Activated T-cell treated with anti-CD3 and anti-CD28 coated beads, Interleukin-2, amount 50 U/mL, for 72 hours (primary cell): ENCODE data around the gene F12. TPM values are rescaled to one million over a fixed set of nuclear protein-coding genes. Genes with fewer than 3 reads are reported as not detected.

Experiments
- ATAC-seq, 2 donors: fragments of 150-1000 bp; cut with Tn5 transposase; replicated peaks in 1 of 2; 2 replicates each; pipeline ENCODE4 v1.10.0; 2021; ENCODE audit warnings: moderate library complexity in 2 of 2, mild to moderate bottlenecking in 1 of 2
- DNase-seq, 2 donors: peaks; one replicate each; pipeline ENCODE4 v3.0.0; 2021 to 2022; ENCODE audit warnings: mixed read lengths in 1 of 2
- H3K27ac Mint-ChIP-seq: one replicate; pipeline ENCODE4 v1.8.0; 2022; ENCODE audit warnings: mild to moderate bottlenecking, moderate library complexity, mixed read lengths
- H3K27me3 Mint-ChIP-seq: one replicate; pipeline ENCODE4 v1.8.0; 2022; ENCODE audit warnings: low read depth, mixed read lengths
- H3K36me3 Mint-ChIP-seq, 2 donors: one replicate each; pipeline ENCODE4 v1.8.0; 2022; ENCODE audit warnings: mixed read lengths in 2 of 2, mild to moderate bottlenecking in 1 of 2; ENCODE audit not compliant: insufficient read depth in 2 of 2
- H3K4me1 Mint-ChIP-seq: one replicate; pipeline ENCODE4 v1.8.0; 2022; ENCODE audit warnings: low read depth, mixed read lengths
- H3K4me3 Mint-ChIP-seq, 2 donors: one replicate each; pipeline ENCODE4 v1.8.0; 2022; ENCODE audit warnings: mild to moderate bottlenecking in 2 of 2, mixed read lengths in 2 of 2, moderate library complexity in 2 of 2
- H3K9me3 Mint-ChIP-seq, 2 donors: one replicate each; pipeline ENCODE4 v1.8.0; 2022; ENCODE audit warnings: mixed read lengths in 2 of 2
- total RNA-seq, 2 donors: library from RNA; stranded (reverse); gene quantifications; one replicate each; pipeline ENCODE4 v1.2.3, GENCODE V29; 2022

The F12 gene
- total RNA-seq, 2 donors from 2014 or later: 6.5 to 6.7 TPM

GRCh38 chr5:177443144-177443983, 34.0 kb upstream of the F12 start:
- Mint-ChIP-seq H3K9me3 (no peaks in the 10 kb centered on the region), H3K4me1 (peaks cover 67% of the 10 kb centered on the region), H3K4me3 (peak overlapping the region; percentile 81 to 95), H3K36me3 (peaks cover 5 to 7% of the 10 kb centered on the region in 2 donors), H3K27me3 (no peaks in the 10 kb centered on the region), H3K27ac (peak overlapping the region; percentile 63)
- ATAC-seq (no peak), DNase-seq (no peak)

- no peaks in the 10 kb centered on the region for H3K27me3 Mint-ChIP-seq
- DNase-seq: no peak
These were observed 32.9 kb upstream of the F12 start for GRCh38 chr5:177442066-177442826.

GRCh38 chr5:177440990-177441780, 31.8 kb upstream of the F12 start:
- ATAC-seq (no peak), DNase-seq (no peak)
- H3K9me3 Mint-ChIP-seq: no peaks in the 10 kb centered on the region
- no peaks in the 10 kb centered on the region for H3K27me3 Mint-ChIP-seq
- H3K4me3 Mint-ChIP-seq: no peak overlapping the region
- no peak overlapping the region for H3K27ac Mint-ChIP-seq
- H3K4me1 Mint-ChIP-seq: peaks cover 72% of the 10 kb centered on the region
- H3K36me3 Mint-ChIP-seq: peaks cover 17 to 22% of the 10 kb centered on the region in 2 donors

More at GRCh38 chr5:177442066-177442826, 32.9 kb upstream of the F12 start:
- Mint-ChIP-seq H3K4me1 (peaks cover 69% of the 10 kb centered on the region), H3K4me3 (no peak overlapping the region), H3K36me3 (peaks cover 12 to 17% of the 10 kb centered on the region in 2 donors), H3K9me3 (no peaks in the 10 kb centered on the region), H3K27ac (peak overlapping the region; percentile 57)
- no peak for ATAC-seq

GRCh38 chr5:177440211-177440989, 31.0 kb upstream of the F12 start:
- peaks cover 70% of the 10 kb centered on the region for H3K4me1 Mint-ChIP-seq
- peak overlapping the region; percentile 46 to 56 for H3K4me3 Mint-ChIP-seq
- peaks cover 17 to 23% of the 10 kb centered on the region in 2 donors for H3K36me3 Mint-ChIP-seq
- ATAC-seq (peak; percentile 67 to 86), DNase-seq (peak; percentile 50 to 66)
- H3K27ac Mint-ChIP-seq: peak overlapping the region; percentile 58
- no peaks in the 10 kb centered on the region for H3K9me3 Mint-ChIP-seq
- H3K27me3 Mint-ChIP-seq: no peaks in the 10 kb centered on the region

- DNase-seq (no peak), ATAC-seq (no peak)
- H3K27me3 Mint-ChIP-seq: no peaks in the 10 kb centered on the region
- no peaks in the 10 kb centered on the region for H3K9me3 Mint-ChIP-seq
- peaks cover 70% of the 10 kb centered on the region for H3K4me1 Mint-ChIP-seq
- peak overlapping the region in 1 of 2 donors; percentile 56 for H3K4me3 Mint-ChIP-seq
- peak overlapping the region; percentile 58 for H3K27ac Mint-ChIP-seq
- H3K36me3 Mint-ChIP-seq: peaks cover 17 to 23% of the 10 kb centered on the region in 2 donors
These were observed 30.2 kb upstream of the F12 start for GRCh38 chr5:177439518-177440053.

GRCh38 chr5:177438468-177438867, 29.1 kb upstream of the F12 start:
- peaks cover 17 to 23% of the 10 kb centered on the region in 2 donors for H3K36me3 Mint-ChIP-seq
- peaks cover 70% of the 10 kb centered on the region for H3K4me1 Mint-ChIP-seq

GRCh38 chr5:177437623-177438022, 28.3 kb upstream of the F12 start:
- peaks cover 19 to 30% of the 10 kb centered on the region in 2 donors for H3K36me3 Mint-ChIP-seq
- H3K4me3 Mint-ChIP-seq: no peak overlapping the region
- peak overlapping the region; percentile 86 for H3K27ac Mint-ChIP-seq
- peaks cover 72% of the 10 kb centered on the region for H3K4me1 Mint-ChIP-seq
- DNase-seq (no peak), ATAC-seq (no peak)
- no peaks in the 10 kb centered on the region for H3K27me3 Mint-ChIP-seq
- no peaks in the 10 kb centered on the region for H3K9me3 Mint-ChIP-seq

More at GRCh38 chr5:177438468-177438867, 29.1 kb upstream of the F12 start:
- Mint-ChIP-seq H3K4me3 (no peak overlapping the region), H3K9me3 (no peaks in the 10 kb centered on the region), H3K27ac (peak overlapping the region; percentile 86), H3K27me3 (no peaks in the 10 kb centered on the region)
- ATAC-seq (no peak), DNase-seq (no peak)

GRCh38 chr5:177435847-177436536, 26.6 kb upstream of the F12 start:
- H3K27ac Mint-ChIP-seq: no peak overlapping the region

GRCh38 chr5:177434942-177435738, 25.8 kb upstream of the F12 start:
- H3K36me3 Mint-ChIP-seq: peaks cover 19 to 31% of the 10 kb centered on the region in 2 donors
- H3K4me3 Mint-ChIP-seq: peak overlapping the region in 1 of 2 donors; percentile 18
- H3K9me3 Mint-ChIP-seq: no peaks in the 10 kb centered on the region
- H3K4me1 Mint-ChIP-seq: peaks cover 86% of the 10 kb centered on the region
- H3K27me3 Mint-ChIP-seq: no peaks in the 10 kb centered on the region
- no peak overlapping the region for H3K27ac Mint-ChIP-seq
- ATAC-seq (no peak), DNase-seq (no peak)

More at GRCh38 chr5:177435847-177436536, 26.6 kb upstream of the F12 start:
- Mint-ChIP-seq H3K4me1 (peaks cover 81% of the 10 kb centered on the region), H3K27me3 (no peaks in the 10 kb centered on the region), H3K9me3 (no peaks in the 10 kb centered on the region), H3K36me3 (peaks cover 19 to 30% of the 10 kb centered on the region in 2 donors), H3K4me3 (no peak overlapping the region)
- ATAC-seq: no peak
- DNase-seq: no peak

GRCh38 chr5:177434437-177434836, 25.1 kb upstream of the F12 start:
- H3K4me1 Mint-ChIP-seq: peaks cover 86% of the 10 kb centered on the region
- H3K36me3 Mint-ChIP-seq: peaks cover 17 to 28% of the 10 kb centered on the region in 2 donors
- H3K9me3 Mint-ChIP-seq: no peaks in the 10 kb centered on the region
- peak; percentile 41 to 66 for ATAC-seq
- peak overlapping the region; percentile 16 for H3K27ac Mint-ChIP-seq
- DNase-seq: peak; percentile 62 to 68
- no peaks in the 10 kb centered on the region for H3K27me3 Mint-ChIP-seq
- H3K4me3 Mint-ChIP-seq: peak overlapping the region; percentile 64 to 65
